Stimulated activated CD4-positive, alpha-beta T cell treated with anti-CD3 and anti-CD28 coated beads, Interleukin-12 subunit alpha, Interleukin-12 subunit beta, amount 100 ng/mL, for 48 hours (primary cell): ENCODE measurements around the gene BCAS3.
"Not testable (repeated sequence)": the region's sequence is repeated elsewhere in the genome, so short reads cannot be mapped to it uniquely, and the experiment has no call there.

Source experiments
- DNase-seq, 3 donors: peaks; one replicate each; pipeline ENCODE4 v3.0.0-alpha.2; 2020; ENCODE audit warnings: low read depth in 2 of 3, low spot score in 1 of 3

BCAS3 gene

DNA sequence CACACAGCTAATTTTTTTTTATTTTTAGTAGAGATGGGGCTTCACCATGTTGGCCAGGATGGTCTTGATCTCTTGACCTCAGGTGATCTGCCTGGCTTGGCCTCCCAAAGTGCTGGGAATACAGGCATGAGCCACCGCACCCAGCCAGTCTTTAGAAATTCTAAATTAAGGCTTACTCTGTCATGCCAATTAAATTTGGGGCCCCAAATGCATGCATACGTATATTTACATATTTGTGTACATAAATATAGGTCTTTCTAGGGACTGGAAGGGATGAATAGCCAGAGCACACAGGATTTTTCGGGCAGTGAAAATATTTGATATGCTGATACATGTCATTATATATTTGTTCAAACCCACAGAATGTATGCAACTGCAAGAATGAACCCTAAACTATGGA lies 105.1 kb downstream of the BCAS3 start:
- no peak for DNase-seq

DNA sequence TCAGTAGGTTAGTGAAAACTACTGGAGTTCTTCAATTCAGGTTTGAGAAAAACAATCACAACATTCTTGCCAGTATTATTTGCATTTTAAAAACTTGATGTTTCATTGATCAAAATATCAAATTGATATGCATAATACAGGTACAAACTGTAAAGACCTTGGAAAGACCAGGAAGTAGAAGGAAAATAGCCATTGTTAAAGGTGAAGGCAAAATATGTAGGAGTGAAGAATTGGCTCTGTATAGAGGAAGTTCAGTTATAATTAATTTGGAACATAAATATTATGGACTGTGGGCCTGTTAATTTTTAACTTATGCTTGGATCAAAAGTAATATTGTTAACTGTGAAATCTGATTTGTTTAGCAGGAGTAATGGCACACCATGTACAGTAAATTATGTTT lies 112.6 kb downstream of the BCAS3 start:
- no peak for DNase-seq

- no peak for DNase-seq
Measured at GRCh38 chr17:60792250-60792898, 114.7 kb downstream of the BCAS3 start.

GRCh38 chr17:60798576-60798975 lies 120.9 kb downstream of the BCAS3 start:
- no peak for DNase-seq

DNA sequence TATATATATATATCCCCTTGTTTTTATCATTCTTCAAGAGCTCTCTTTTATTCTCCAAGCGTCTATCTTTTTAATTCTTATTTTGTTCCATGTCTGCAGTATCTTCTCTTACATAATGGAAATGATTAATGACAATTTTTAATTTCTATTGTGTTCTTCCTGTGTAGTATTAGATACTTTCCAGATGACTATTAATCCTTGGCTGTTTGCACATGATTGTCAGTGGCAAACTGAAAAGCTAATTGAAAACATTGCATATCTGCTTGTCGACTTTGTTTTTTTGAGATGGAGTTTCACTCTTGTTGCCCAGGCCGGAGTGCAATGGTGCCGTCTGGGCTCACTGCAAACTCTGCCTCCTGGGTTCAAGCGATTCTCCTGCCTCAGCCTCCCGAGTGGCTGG lies 124.7 kb downstream of the BCAS3 start:
- no peak for DNase-seq

DNA sequence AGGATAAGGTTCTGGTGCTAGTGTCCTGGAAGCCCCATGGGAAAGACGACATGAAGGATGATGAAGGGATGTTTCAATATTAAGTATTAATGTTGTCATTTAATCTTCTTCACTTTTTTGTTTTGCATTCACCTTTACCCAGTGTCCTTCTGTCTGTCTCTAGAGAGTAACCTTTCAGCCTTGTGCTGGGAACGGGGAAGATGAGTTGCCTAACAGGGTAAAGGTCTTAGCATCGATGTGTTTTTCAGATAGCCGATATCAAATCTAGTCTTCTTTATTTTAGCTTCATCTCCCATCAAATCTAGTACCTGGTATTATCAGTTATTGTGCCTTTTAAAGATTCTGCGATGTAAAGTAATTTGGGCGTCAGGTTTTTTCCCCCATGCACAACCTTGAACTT lies 125.4 kb downstream of the BCAS3 start:
- no peak for DNase-seq

GRCh38 chr17:60804831-60805230 lies 127.2 kb downstream of the BCAS3 start:
- DNase-seq = no peak

DNA sequence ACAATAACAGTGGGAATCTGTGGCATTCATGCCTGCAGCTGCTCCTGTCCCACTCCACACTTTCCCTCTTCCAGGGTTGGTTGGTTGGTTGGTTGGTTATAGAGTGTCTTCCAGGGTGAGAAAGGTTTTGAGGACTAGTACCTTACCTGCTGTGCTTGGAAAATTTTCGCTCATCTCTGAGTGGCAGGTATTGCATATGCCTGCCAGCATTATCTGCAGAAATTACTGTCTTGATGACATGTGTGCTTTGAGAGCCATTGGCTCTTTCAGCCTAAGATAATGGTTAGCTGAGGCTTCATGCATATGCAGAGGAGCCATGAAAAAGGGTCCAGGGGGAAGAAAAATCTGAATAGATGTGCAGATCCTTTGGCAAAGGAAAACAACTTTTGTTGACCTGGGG lies 131.8 kb downstream of the BCAS3 start:
- DNase-seq = no peak

- not testable (repeated sequence) for DNase-seq
Measured at GRCh38 chr17:60814941-60815340, 137.3 kb downstream of the BCAS3 start.

DNA sequence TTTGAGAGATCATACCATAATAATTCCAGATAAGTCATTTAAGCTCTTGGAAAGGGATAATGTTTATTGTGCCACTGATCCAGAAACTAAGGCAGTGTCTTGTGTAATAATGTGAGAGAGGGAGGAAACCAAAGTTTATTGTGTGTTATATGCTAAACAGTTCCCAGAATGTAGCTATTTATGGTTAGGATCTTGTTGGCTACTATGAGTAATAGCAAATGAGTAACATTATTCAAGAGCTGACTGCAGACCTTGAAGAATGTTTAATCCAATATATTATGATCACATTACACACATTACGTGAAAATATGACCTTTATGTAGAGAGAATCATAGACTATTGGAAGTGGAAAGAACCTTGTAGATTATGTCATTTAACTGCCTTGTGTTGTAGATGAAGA lies 139.5 kb downstream of the BCAS3 start:
- DNase-seq = no peak

GRCh38 chr17:60819447-60820130 lies 141.9 kb downstream of the BCAS3 start:
- DNase-seq = no peak

DNA sequence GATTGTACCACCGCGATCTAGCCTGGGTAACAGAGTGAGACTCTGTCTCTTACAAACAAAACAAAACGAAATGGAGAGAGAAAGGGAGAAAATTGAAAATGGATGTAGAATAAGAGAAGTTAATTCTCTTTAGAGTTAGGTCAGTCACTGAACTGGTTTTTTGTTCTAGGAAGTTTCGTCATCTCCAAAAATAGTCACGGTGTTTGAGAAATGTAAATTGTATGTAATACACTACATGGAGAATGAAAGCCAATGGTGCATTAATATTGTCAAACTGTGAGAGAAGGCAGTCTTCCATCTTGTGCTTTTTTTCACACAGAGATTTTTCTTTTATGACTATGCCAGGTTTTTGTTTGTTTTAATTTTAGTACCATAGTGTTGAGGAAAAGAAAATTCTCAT lies 145.9 kb downstream of the BCAS3 start:
- DNase-seq = no peak

- no peak for DNase-seq
Measured at GRCh38 chr17:60825351-60825750, 147.7 kb downstream of the BCAS3 start.

- no peak for DNase-seq
Measured at GRCh38 chr17:60827943-60828342, 150.3 kb downstream of the BCAS3 start.

- no peak for DNase-seq
Measured at GRCh38 chr17:60832151-60832585, 154.5 kb downstream of the BCAS3 start.

DNA sequence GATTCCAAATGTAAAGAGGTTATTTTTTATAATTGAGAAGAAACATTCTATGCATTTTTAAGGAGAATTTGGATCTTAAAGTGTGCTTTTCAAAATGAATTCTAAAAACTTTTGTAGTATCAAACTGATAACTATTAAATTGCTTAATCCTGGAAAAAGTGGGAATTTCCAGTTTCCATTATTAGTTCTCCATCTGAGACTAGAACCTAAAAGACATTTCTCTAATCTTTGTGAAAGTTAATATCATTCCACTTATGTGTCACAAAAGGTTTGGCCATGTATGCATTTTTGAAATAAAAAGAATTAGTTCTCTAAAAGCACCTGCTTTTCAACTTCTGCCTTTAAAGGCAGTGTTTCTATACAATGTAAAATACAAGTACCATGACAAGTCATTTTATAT lies 155.0 kb downstream of the BCAS3 start:
- no peak for DNase-seq

DNA sequence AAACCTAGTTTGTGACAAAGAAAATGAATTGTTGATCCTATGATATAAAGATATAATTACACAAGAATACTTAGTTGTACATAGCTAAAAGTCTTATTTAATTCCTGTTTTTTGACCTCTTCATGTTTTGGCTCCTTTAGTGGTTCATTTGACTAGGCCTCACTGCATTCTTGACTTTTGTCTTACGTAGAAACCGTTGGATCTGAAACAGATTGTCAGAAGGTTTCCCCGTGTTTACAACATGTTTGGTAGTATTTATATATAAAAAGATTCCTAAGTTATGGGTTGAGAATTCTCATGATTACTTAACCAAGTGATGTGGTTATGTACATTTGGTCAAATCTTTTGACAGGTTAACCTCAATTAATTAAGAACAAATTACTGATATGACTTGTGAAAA lies 162.8 kb downstream of the BCAS3 start:
- DNase-seq = no peak

DNA sequence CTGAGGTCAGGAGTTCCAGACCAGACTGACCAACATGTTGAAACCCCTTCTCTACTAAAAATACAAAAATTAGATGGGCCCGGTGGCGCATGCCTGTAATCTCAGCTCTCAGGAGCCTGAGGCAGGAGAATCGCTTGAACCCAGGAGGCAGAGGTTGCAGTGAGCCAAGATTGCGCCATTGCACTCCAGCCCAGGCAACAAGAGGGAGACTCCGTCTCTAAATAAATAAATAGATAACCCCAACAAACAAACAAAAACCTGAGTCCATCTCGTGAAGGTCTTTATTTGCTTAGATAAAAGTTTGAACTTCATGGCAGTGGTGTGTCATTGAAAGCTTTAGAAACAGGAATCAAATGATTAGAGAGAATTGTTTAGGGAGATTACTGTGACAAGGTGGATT lies 167.4 kb downstream of the BCAS3 start:
- no peak for DNase-seq

DNA sequence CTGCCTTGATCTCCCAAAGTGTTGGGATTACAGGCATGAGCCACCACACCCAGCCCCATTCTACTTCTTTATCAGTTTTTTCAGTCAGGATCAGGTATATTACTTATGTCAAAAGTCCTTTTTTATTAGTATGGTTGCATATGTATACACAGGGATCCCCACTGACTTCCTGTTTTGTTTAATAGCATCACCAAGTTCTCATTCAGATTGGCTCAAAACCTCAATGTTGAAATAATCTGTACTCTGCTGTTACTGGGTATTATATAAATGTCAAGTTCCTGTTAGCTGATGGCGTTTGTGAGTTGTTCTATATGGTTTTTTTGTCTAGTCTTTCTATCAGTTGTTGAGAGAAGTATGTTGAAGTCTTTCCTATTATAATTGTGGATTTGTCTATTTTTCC lies 168.5 kb downstream of the BCAS3 start:
- DNase-seq = no peak

- DNase-seq = no peak
Measured at GRCh38 chr17:60851181-60851580, 173.5 kb downstream of the BCAS3 start.

DNA sequence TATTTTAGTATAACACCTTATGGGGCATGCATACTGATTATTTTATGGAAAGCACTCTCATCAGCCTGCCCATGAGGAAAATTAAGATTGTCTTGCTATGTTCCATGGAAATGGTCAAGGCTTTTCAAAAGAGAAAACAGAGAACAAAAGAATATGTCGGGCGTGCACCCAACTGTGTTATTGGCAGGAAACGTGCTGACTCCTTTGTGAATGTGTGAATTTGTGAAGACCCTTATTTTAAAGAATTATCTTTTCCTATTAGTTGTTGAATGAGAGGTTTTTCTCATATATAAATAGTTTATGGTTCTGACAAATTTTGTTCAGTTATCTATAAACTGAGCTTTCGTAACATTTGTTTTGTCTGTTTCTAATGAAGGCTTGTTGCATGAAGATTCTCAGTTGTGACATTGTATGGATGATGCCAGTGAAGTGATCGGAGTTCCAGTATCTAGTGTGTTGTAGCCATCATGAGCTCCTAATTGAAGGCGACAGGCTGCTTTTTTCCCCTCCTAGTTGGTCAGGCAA lies 180.0 kb downstream of the BCAS3 start:
- no peak for DNase-seq

DNA sequence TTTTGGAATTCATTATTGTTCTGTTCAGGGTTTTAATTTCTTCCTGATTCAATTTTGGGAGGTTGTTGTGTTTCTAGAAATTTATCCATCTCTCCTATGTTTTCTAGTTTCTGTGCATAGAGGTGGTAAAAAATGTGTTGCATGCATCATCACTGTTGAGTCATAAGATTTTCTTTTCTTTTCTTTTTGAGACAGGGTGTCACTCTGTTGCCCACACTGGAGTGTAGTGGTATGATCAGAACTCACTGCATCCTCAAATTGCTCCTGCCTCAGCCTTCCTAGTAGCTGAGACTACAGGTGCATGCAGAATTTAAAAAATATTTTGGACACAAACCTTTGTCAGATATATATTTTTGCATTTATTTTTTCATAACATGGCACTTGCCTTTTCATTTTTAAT lies 184.8 kb downstream of the BCAS3 start:
- no peak for DNase-seq
